Activated CD4-positive, alpha-beta memory T cell treated with anti-CD3 and anti-CD28 coated beads for 36 hours (primary cell): ENCODE measurements around the gene HBB. TPM values are rescaled to one million over a fixed set of nuclear protein-coding genes. Genes with fewer than 3 reads are reported as not detected.
"Not testable (repeated sequence)": the region's sequence is repeated elsewhere in the genome, so short reads cannot be mapped to it uniquely, and the experiment has no call there.

Experiments used
- CTCF ChIA-PET: fragments of 350-600 bp; sonication (Branson Sonifier 250); formaldehyde crosslinking; loops from one replicate; lab custom pipeline; 2021; ENCODE audit warnings: antibody characterized with exemption, inconsistent platforms; lab: Charles Lee
- POLR2A ChIA-PET: fragments of 350-600 bp; sonication (Branson Sonifier 250); formaldehyde crosslinking; loops from one replicate; lab custom pipeline; 2021; ENCODE audit warnings: antibody characterized with exemption; lab: Charles Lee
- DNase-seq: peaks from one replicate; pipeline ENCODE4 v3.0.0-alpha.2; 2020
- H3K27ac Mint-ChIP-seq: one replicate; pipeline ENCODE4 v1.8.0; 2021; ENCODE audit warnings: mixed read lengths
- H3K27me3 Mint-ChIP-seq: one replicate; pipeline ENCODE4 v1.8.0; 2021; ENCODE audit warnings: mixed read lengths
- H3K36me3 Mint-ChIP-seq: one replicate; pipeline ENCODE4 v1.8.0; 2021; ENCODE audit warnings: mixed read lengths
- H3K4me1 Mint-ChIP-seq: one replicate; pipeline ENCODE4 v1.8.0; 2021; ENCODE audit warnings: low read depth, mixed read lengths
- H3K4me3 Mint-ChIP-seq: one replicate; pipeline ENCODE4 v1.8.0; 2021; ENCODE audit warnings: mild to moderate bottlenecking, mixed read lengths
- H3K9me3 Mint-ChIP-seq: one replicate; pipeline ENCODE4 v1.8.0; 2021; ENCODE audit warnings: mixed read lengths
- intact Hi-C: fragments of 100-400 bp; cut with micrococcal nuclease; formaldehyde crosslinking; loops from one replicate; pipeline ENCODE4 v1.15.1; 2023
- total RNA-seq, 2 experiments: library from RNA; stranded (reverse); gene quantifications; one replicate each; pipeline ENCODE4 v1.2.3, GENCODE V29; 2021

HBB gene
- total RNA-seq, 2 experiments from 2014 or later: not detected

DNA sequence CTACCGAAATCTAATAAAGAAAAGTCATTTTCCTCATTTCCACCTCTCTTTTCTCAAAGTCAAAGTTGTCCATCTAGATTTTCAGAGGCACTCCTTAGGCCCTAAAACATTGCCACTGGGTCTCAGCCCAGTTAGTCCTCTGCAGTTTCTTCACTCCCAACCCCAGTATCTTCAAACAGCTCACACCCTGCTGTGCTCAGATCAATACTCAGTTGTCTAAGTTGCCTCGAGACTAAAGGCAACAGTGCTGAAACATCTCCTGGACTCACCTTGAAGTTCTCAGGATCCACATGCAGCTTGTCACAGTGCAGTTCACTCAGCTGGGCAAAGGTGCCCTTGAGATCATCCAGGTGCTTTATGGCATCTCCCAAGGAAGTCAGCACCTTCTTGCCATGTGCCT is 27.2 kb upstream of the HBB start:
- H3K36me3 Mint-ChIP-seq, DNase-seq, intact Hi-C loops, H3K9me3 Mint-ChIP-seq, H3K4me1 Mint-ChIP-seq, H3K27me3 Mint-ChIP-seq, CTCF ChIA-PET, H3K27ac Mint-ChIP-seq, H3K4me3 Mint-ChIP-seq, POLR2A ChIA-PET: not testable (repeated sequence)

DNA sequence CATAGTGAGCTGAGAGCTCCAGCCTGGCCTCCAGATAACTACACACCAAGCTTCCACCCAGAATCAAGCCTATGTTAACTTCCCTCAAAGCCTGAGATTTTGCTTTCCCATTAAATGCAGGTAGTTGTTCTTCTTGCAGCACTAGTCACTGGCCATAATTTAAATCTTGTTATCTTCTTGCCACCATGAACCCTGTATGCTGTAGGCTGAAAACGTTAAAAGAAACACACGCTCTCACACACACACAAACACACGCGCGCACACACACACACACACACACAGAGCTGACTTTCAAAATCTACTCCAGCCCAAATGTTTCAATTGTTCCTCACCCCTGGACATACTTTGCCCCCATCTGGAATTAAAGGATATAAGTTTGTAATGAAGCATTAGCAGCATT is 26.6 kb upstream of the HBB start:
- H3K27ac Mint-ChIP-seq, DNase-seq, H3K36me3 Mint-ChIP-seq, POLR2A ChIA-PET, H3K4me1 Mint-ChIP-seq, H3K27me3 Mint-ChIP-seq, intact Hi-C loops, H3K9me3 Mint-ChIP-seq, H3K4me3 Mint-ChIP-seq, CTCF ChIA-PET: not testable (repeated sequence)

DNA sequence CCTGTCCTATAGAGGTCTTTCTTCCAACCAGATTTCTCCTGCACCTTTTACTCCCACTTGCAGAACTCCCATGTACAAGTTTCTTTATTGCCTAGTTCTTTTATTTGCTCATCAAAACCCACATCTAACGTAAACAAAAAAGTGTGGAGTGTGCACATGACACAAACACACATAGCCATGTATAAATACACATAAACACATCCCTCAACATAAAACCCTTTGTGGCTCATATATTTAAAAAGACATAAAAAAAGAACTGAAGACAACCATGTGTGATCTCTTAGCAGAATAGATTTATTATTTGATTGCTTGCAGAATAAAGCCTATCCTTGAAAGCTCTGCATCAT is 26.0 kb upstream of the HBB start:
- H3K4me1 Mint-ChIP-seq: no peaks in the 10 kb centered on the region
- no peak overlapping the region for H3K4me3 Mint-ChIP-seq
- H3K9me3 Mint-ChIP-seq: no peaks in the 10 kb centered on the region
- POLR2A ChIA-PET: no interaction called here
- H3K27me3 Mint-ChIP-seq: peaks cover 3% of the 10 kb centered on the region
- H3K36me3 Mint-ChIP-seq: no peaks in the 10 kb centered on the region
- intact Hi-C loops: no loop called here
- DNase-seq: no peak
- CTCF ChIA-PET: no interaction called here
- H3K27ac Mint-ChIP-seq: no peak overlapping the region

DNA sequence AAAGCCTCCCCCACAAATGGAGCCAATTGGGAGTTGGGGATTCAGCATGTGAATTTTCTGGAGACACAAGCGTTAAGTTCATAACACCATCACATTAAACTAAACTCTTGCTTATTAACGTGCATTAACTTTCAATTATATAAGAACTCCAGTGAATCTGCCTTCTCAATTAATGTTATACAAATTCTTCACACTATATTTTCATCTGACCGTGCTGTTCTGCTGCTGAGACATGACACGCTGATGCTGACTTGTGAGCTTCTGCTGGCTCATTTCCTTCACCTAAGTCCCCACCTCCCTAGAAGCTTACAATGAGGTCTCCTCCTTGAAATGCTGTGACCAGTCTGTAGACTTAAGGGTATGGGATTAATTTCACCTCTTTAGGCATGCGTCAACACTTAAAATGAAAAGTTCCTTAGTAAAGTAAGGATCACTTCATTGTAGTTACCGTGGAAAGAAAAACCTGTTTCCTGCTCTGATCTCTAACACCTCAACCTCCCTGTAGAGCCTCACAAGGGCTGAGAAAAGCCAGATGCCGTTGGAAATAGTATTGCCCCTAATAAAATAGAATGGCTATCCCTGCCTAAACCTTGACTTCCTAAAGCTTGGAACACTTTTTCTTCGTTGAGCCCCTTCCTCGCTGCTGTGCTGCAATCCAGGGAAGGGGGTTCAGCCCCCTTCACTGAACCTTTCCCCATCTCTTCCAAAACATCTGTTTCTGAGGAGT is 25.5 kb upstream of the HBB start:
- intact Hi-C loops: no loop called here
- CTCF ChIA-PET: no interaction called here
- H3K27me3 Mint-ChIP-seq: peaks cover 3% of the 10 kb centered on the region
- H3K27ac Mint-ChIP-seq: no peak overlapping the region
- POLR2A ChIA-PET: no interaction called here
- no peaks in the 10 kb centered on the region for H3K9me3 Mint-ChIP-seq
- H3K4me3 Mint-ChIP-seq: no peak overlapping the region
- DNase-seq: no peak
- no peaks in the 10 kb centered on the region for H3K4me1 Mint-ChIP-seq
- H3K36me3 Mint-ChIP-seq: no peaks in the 10 kb centered on the region

DNA sequence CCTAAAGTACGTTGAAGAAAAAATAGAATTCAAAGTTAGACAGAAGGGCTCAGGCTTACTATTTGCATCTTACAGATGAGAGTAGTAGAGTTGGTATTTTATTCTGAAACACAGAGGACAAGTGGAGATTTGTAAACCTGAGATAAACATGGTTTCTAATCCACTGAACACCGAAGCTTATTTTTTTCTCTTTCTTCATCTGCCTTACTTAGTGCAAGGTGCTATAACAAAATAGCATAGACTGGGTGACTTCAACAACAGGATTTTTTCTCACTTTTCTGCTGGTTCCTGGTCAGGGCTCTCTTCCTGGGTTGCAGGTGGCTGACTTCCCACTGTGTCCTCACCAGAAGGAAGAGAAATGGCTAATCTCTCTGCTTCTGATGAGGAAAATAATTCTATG is 24.9 kb upstream of the HBB start:
- Mint-ChIP-seq H3K36me3 (no peaks in the 10 kb centered on the region), H3K9me3 (no peaks in the 10 kb centered on the region), H3K27ac (no peak overlapping the region), H3K4me1 (no peaks in the 10 kb centered on the region), H3K27me3 (peaks cover 2% of the 10 kb centered on the region), H3K4me3 (no peak overlapping the region)
- ChIA-PET POLR2A (no interaction called here), CTCF (no interaction called here)
- intact Hi-C loops: no loop called here
- no peak for DNase-seq

GRCh38 chr11:5250543-5251204 is 23.8 kb upstream of the HBB start:
- Mint-ChIP-seq H3K27me3 (peaks cover 2% of the 10 kb centered on the region), H3K4me3 (no peak overlapping the region), H3K27ac (no peak overlapping the region), H3K36me3 (no peaks in the 10 kb centered on the region), H3K9me3 (no peaks in the 10 kb centered on the region), H3K4me1 (no peaks in the 10 kb centered on the region)
- intact Hi-C loops: no loop called here
- no peak for DNase-seq
- ChIA-PET POLR2A (no interaction called here), CTCF (no interaction called here)

GRCh38 chr11:5249807-5250396 is 23.0 kb upstream of the HBB start, which contains the start of gene HBG1:
HBG1 (minus strand) TSS chr11:5249857; CDS start chr11:5249804, 53 bp downstream.
- intact Hi-C loops, POLR2A ChIA-PET, DNase-seq, H3K4me1 Mint-ChIP-seq, H3K36me3 Mint-ChIP-seq, H3K27ac Mint-ChIP-seq, H3K4me3 Mint-ChIP-seq, H3K9me3 Mint-ChIP-seq, H3K27me3 Mint-ChIP-seq, CTCF ChIA-PET: not testable (repeated sequence)

GRCh38 chr11:5248498-5248897 is 21.6 kb upstream of the HBB start:
- H3K27ac Mint-ChIP-seq: not testable (repeated sequence)

DNA sequence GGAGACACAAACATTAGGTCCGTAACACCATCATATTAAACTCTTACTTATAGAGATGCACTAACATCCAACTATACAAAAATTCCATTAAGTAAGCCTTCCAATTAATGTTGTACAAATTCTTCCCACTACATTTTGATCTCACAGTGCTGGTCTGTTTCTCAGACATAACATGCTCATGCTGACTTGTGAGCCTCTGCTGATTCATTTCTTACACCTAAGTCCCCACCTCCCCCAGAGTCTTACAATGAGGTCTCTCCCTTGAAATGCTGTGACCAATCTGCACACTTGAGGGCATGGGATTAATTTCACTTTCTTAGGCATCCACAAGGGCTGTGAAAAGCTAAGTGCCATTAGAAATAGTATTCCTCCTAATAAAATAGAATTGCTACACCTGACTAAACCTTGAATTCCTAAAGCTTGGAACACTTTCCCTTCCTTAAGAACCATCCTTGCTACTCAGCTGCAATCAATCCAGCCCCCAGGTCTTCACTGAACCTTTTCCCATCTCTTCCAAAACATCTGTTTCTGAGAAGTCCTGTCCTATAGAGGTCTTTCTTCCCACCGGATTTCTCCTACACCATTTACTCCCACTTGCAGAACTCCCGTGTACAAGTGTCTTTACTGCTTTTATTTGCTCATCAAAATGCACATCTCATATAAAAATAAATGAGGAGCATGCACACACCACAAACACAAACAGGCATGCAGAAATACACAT is 20.8 kb upstream of the HBB start:
- intact Hi-C loops: no loop called here
- Mint-ChIP-seq H3K4me3 (no peak overlapping the region), H3K36me3 (no peaks in the 10 kb centered on the region), H3K9me3 (no peaks in the 10 kb centered on the region), H3K4me1 (no peaks in the 10 kb centered on the region), H3K27ac (no peak overlapping the region), H3K27me3 (peaks cover 2% of the 10 kb centered on the region)
- POLR2A ChIA-PET: no interaction called here
- CTCF ChIA-PET: no interaction called here
- no peak for DNase-seq

More at GRCh38 chr11:5248498-5248897, 21.6 kb upstream of the HBB start:
- H3K4me1 Mint-ChIP-seq, intact Hi-C loops, H3K27me3 Mint-ChIP-seq, DNase-seq, H3K9me3 Mint-ChIP-seq, POLR2A ChIA-PET, H3K36me3 Mint-ChIP-seq, CTCF ChIA-PET, H3K4me3 Mint-ChIP-seq: not testable (repeated sequence)

DNA sequence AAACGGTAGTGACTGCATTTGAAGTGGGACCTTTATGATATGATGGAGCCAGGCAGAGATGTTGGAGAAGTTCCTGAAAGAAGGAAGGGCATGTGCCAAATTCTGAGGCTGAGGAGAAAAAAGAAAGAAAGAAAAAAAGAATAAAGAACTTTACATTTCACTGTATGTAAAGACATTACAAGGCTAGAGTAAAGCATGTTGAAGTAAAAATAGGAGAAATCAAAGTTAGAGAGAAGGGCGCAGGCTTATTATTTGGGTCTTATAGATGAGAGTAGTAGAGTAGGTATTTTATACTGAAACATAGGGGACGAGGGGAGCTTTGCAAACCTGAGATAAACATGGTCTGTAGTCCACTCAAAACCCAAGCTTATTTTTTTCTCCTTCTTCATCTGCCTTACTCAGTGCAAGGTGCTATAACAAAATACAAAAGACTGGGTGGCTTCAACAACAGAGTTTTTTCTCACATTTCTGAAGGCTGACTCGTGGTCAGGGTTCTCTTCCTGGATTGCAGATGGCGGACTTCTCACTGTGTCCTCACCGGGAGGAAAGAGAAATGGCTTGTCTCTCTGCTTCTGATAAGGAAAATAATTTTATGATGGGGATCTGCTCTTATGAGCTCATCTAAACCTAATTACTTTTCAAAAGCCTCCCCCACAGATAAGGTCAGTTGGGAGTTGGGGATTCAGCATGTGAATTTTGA is 20.1 kb upstream of the HBB start:
- Mint-ChIP-seq H3K4me3 (no peak overlapping the region), H3K27ac (no peak overlapping the region)
- CTCF ChIA-PET: no interaction called here

GRCh38 chr11:5245155-5245554 is 18.3 kb upstream of the HBB start:
- DNase-seq: no peak
- CTCF ChIA-PET: no interaction called here
- no peaks in the 10 kb centered on the region for H3K27me3 Mint-ChIP-seq

More for the DNA sequence above, 20.1 kb upstream of the HBB start:
- POLR2A ChIA-PET: no interaction called here
- H3K36me3 Mint-ChIP-seq: no peaks in the 10 kb centered on the region
- intact Hi-C loops: no loop called here
- DNase-seq: no peak
- peaks cover 2% of the 10 kb centered on the region for H3K27me3 Mint-ChIP-seq
- no peaks in the 10 kb centered on the region for H3K4me1 Mint-ChIP-seq
- no peaks in the 10 kb centered on the region for H3K9me3 Mint-ChIP-seq

GRCh38 chr11:5243816-5244180 is 16.9 kb upstream of the HBB start:
- no peaks in the 10 kb centered on the region for H3K27me3 Mint-ChIP-seq
- ChIA-PET CTCF (no interaction called here), POLR2A (no interaction called here)
- H3K36me3 Mint-ChIP-seq: no peaks in the 10 kb centered on the region
- H3K9me3 Mint-ChIP-seq: no peaks in the 10 kb centered on the region
- intact Hi-C loops: no loop called here
- H3K4me1 Mint-ChIP-seq: no peaks in the 10 kb centered on the region
- H3K27ac Mint-ChIP-seq: no peak overlapping the region
- DNase-seq: no peak
- H3K4me3 Mint-ChIP-seq: no peak overlapping the region

More at GRCh38 chr11:5245155-5245554, 18.3 kb upstream of the HBB start:
- H3K9me3 Mint-ChIP-seq: no peaks in the 10 kb centered on the region
- no peak overlapping the region for H3K27ac Mint-ChIP-seq
- intact Hi-C loops: no loop called here
- H3K36me3 Mint-ChIP-seq: no peaks in the 10 kb centered on the region
- H3K4me3 Mint-ChIP-seq: no peak overlapping the region
- H3K4me1 Mint-ChIP-seq: no peaks in the 10 kb centered on the region
- POLR2A ChIA-PET: no interaction called here
